NCI-H2171 treated with DMSO at 0.1 percent for 48 hours (cell line): ENCODE data around the gene SH3BP2.
A peak's percentile ranks its signal among the peaks of the same experiment; 100 is the strongest.

ENCODE experiments used
- DNase-seq: peaks from one replicate; lab custom pipeline; 2025; lab: John Stamatoyannopoulos, UW

SH3BP2 gene

GRCh38 chr4:2878346-2878745, 85.5 kb downstream of the SH3BP2 start:
- DNase-seq, result no peak

DNA sequence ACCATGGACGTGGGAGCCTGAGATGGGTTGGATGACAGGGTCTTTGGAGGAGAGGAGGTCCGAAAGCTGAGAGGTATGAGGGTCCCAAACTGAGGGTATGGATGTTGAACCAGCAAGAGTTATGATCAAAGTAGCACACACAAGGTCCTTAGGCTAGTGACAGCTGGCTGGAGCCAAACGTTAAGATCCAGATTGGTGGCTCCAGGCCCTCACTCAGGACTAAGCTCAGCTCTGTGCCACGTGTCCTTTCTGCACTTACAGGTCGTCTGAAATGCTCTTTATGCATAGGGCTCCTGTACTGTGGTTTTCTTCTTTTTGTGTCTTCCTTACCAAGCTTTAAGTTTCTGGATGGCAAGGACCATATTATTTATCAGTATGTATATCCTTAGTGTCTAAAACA, 86.1 kb downstream of the SH3BP2 start:
- DNase-seq, result no peak

- no peak for DNase-seq
Measured at GRCh38 chr4:2881431-2881830, 88.5 kb downstream of the SH3BP2 start.

- DNase-seq, result no peak
Measured at GRCh38 chr4:2882341-2882740, 89.5 kb downstream of the SH3BP2 start.

- peak; percentile 74 for DNase-seq
Measured at GRCh38 chr4:2886161-2886560, 93.3 kb downstream of the SH3BP2 start.

- peak; percentile 57 for DNase-seq
Measured at GRCh38 chr4:2886622-2887021, 93.7 kb downstream of the SH3BP2 start.

DNA sequence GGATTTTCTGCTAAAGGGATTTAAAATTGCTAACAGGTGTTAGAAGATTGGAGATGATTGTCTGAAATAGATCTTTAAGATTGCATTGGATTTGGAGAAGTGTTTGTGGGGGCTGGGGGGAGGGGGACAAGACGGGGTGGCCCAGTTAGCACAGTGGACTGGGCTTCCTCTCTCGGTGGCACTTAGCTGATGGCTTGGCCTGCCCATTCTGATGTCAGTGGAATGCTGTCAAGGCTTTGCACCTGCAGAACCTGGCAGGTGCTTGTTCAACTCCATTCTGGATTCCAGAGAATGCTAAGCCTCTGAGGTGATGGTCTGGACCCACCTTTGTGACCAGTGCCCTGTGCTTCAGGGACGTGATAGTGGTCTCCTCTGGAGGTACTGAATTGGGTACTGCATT, 94.5 kb downstream of the SH3BP2 start:
- no peak for DNase-seq

DNA sequence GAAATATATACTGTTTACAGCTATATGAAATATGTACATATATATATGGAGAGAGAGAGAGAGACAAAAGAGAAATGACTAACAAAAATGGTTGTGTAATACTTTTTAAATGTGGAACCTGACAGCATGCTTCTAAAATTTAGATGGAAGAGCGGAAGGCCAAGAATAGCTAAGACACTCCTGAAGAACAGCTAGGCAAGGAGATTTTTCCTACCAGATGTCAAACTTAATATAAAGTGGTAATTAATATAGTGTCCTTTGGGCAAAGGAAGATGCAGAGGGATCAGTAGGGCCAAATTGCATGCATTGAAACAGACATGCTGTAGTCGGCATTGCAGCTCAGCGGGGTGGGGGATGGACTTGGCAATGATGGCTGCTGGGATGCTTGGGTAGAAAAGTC, 96.0 kb downstream of the SH3BP2 start:
- DNase-seq, result no peak
